Body of pancreas (tissue), 4 donors: ENCODE results near the gene CLASP1. TPM values are rescaled to one million over a fixed set of nuclear protein-coding genes. Genes with fewer than 3 reads are reported as not detected.

Experiments used
- ATAC-seq: fragments of 150-250 bp; one replicate; pipeline ENCODE4 v1.9.1; 2016
- DNase-seq, 4 donors: peaks; one replicate each; pipeline ENCODE4 v3.0.0-alpha.2; 2019
- H3K27ac ChIP-seq, 4 donors: fragments of 200-600 bp; sonication (generic); 1 replicate in 3 of 4; 2 replicates in 1 of 4; pipeline versions ENCODE4 v1.5.1 to v1.6.1; 2016 to 2019; ENCODE audit warnings: mild to moderate bottlenecking in 1 of 4, mixed read lengths in 1 of 4, moderate library complexity in 1 of 4
- H3K27me3 ChIP-seq, 2 donors: fragments of 200-600 bp; sonication (generic); one replicate each; pipeline ENCODE4 v1.6.0; 2016; ENCODE audit warnings: mild to moderate bottlenecking in 1 of 2
- H3K36me3 ChIP-seq, 2 donors: fragments of 200-600 bp; sonication (generic); replicated peaks in 1 of 2; 2 replicates each; pipeline ENCODE4 v1.5.1; 2016; ENCODE audit warnings: low read depth in 2 of 2; ENCODE audit not compliant: insufficient read depth in 1 of 2
- H3K4me1 ChIP-seq: fragments of 200-600 bp; sonication (generic); one replicate; pipeline ENCODE4 v1.6.0; 2016
- H3K4me3 ChIP-seq, 2 donors: fragments of 200-600 bp; sonication (generic); 1 replicate in 1 of 2; 2 replicates in 1 of 2; pipeline ENCODE4 v1.5.1; 2016 to 2019
- H3K9me3 ChIP-seq, 3 donors: fragments of 200-600 bp; sonication (generic); 1 replicate in 2 of 3; 2 replicates in 1 of 3; pipeline ENCODE4 v1.5.1; 2016
- POLR2A ChIP-seq, 3 donors: fragments of 450-650 bp; IDR thresholded peaks; one replicate each; pipeline ENCODE4 v1.6.1; 2016; ENCODE audit warnings: antibody characterized with exemption in 3 of 3, mild to moderate bottlenecking in 2 of 3
- WGBS, 2 donors: methylation state at CpG; one replicate each; pipeline ENCODE4 v1.1.5; 2017; 5-methylcytosine and 5-hydroxymethylcytosine counted together
- intact Hi-C: fragments of 100-400 bp; cut with DNase I; formaldehyde crosslinking; loops from one replicate; pipeline ENCODE4 v1.15.1; 2023
- total RNA-seq, 2 donors: library from RNA; depleted of rRNA; stranded (reverse); fragments of >200 nt; gene quantifications; one replicate each; pipeline ENCODE4 v1.1.0, GENCODE V29; 2016
- TF ChIP-seq, protein P1 (sequence below), 7 experiments: fragments of 450-650 bp in 4 of 7; fragments of 200-600 bp in 3 of 7; sonication (generic) in 3 of 7; IDR thresholded peaks; one replicate each; pipeline ENCODE4 v1.5.1; 2016 to 2019; ENCODE audit warnings: antibody characterized with exemption in 7 of 7

CLASP1 gene
- total RNA-seq, 2 donors from 2014 or later, result 28.5 to 44.2 TPM

DNA sequence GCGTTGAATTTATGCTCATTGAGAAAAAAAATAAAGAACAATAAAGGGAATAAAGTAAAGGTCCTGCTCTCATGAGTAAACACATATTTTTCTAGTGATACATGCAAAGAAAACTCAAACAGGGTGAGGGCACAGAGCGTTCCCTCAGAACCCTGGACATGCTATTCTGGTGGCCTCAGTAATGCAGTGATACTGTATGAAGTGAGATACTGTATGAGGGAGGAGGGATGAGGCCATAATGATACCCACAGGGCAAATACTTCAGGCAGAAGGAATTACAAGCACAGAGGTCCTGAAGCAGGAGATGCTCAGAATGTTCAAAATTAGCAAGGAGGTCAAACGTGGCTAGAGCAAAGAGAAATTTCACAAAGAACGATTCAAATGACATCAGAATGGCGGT lies 147.0 kb downstream of the CLASP1 start:
- intact Hi-C loops, result no loop called here
- no peak overlapping the region for H3K27ac ChIP-seq
- WGBS, 2 donors, result 81% methylated on average over 5 of the region's 5 CpGs
- H3K4me1 ChIP-seq, result no peaks in the 10 kb centered on the region
- H3K9me3 ChIP-seq, result no peaks in the 10 kb centered on the region
- H3K27me3 ChIP-seq, result no peaks in the 10 kb centered on the region
- DNase-seq (no peak), ATAC-seq (no peak)
- H3K4me3 ChIP-seq, result no peak overlapping the region
- peaks cover 3 to 7% of the 10 kb centered on the region in 2 donors for H3K36me3 ChIP-seq
- no peak for TF ChIP-seq POLR2A (IDR thresholded peaks at IDR 0.05)
- TF ChIP-seq, protein P1, sequence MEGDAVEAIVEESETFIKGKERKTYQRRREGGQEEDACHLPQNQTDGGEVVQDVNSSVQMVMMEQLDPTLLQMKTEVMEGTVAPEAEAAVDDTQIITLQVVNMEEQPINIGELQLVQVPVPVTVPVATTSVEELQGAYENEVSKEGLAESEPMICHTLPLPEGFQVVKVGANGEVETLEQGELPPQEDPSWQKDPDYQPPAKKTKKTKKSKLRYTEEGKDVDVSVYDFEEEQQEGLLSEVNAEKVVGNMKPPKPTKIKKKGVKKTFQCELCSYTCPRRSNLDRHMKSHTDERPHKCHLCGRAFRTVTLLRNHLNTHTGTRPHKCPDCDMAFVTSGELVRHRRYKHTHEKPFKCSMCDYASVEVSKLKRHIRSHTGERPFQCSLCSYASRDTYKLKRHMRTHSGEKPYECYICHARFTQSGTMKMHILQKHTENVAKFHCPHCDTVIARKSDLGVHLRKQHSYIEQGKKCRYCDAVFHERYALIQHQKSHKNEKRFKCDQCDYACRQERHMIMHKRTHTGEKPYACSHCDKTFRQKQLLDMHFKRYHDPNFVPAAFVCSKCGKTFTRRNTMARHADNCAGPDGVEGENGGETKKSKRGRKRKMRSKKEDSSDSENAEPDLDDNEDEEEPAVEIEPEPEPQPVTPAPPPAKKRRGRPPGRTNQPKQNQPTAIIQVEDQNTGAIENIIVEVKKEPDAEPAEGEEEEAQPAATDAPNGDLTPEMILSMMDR (IDR thresholded peaks at IDR 0.05), result no peak

DNA sequence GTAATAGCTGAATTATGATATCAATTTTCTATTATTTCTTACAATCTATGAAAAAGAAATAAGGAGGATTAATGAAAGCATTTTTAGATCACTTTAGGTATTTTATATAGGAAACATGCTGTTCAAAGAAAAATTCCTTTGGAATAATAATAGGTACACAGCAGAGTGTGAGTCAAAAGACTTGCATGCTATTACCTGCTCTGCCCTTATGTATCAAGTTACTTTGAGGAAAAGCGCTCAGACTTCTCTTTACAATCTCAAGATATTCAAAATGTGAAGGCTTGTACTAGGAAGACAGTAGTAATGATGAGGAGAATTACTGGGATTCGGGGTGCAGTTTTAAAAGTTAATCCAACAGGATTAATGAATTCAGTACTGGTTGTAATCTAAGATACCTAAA lies 147.7 kb downstream of the CLASP1 start:
- Histone ChIP-seq H3K36me3 (peaks cover 3 to 7% of the 10 kb centered on the region in 2 donors), H3K27me3 (no peaks in the 10 kb centered on the region), H3K4me3 (no peak overlapping the region), H3K4me1 (no peaks in the 10 kb centered on the region), H3K27ac (no peak overlapping the region), H3K9me3 (no peaks in the 10 kb centered on the region)
- DNase-seq (no peak), ATAC-seq (no peak)
- intact Hi-C loops, result no loop called here
- TF ChIP-seq, protein P1 (IDR thresholded peaks at IDR 0.05), result no peak
- TF ChIP-seq POLR2A (IDR thresholded peaks at IDR 0.05), result no peak
- WGBS, 2 donors, result 96 to 98% methylated on average over 2 of the region's 2 CpGs

DNA sequence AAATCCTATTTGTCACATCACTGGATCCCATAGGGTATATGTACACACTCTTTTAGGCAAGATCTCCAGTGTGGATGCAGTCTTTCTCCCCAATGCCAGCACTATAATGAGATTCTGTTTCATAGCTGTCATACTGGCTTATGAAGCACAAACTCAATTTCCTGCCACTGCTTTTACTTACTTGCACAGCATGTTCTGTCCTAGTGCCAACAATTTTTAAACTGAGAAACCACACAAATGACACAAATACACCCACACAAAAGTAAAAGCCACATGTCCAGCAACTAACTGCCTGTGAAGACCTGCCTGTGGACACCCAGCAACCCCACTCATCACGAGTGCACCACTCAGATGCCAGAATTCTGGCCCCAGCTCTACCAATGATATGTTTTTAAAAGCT lies 148.2 kb downstream of the CLASP1 start:
- TF ChIP-seq POLR2A (IDR thresholded peaks at IDR 0.05), result no peak
- TF ChIP-seq, protein P1 (IDR thresholded peaks at IDR 0.05), result no peak
- Histone ChIP-seq H3K4me3 (no peak overlapping the region), H3K36me3 (peaks cover 3 to 7% of the 10 kb centered on the region in 2 donors), H3K9me3 (no peaks in the 10 kb centered on the region), H3K4me1 (no peaks in the 10 kb centered on the region), H3K27me3 (no peaks in the 10 kb centered on the region), H3K27ac (no peak overlapping the region)
- intact Hi-C loops, result no loop called here
- DNase-seq (no peak), ATAC-seq (no peak)
- WGBS, 2 donors, result 86 to 91% methylated on average over 1 of the region's 1 CpG

DNA sequence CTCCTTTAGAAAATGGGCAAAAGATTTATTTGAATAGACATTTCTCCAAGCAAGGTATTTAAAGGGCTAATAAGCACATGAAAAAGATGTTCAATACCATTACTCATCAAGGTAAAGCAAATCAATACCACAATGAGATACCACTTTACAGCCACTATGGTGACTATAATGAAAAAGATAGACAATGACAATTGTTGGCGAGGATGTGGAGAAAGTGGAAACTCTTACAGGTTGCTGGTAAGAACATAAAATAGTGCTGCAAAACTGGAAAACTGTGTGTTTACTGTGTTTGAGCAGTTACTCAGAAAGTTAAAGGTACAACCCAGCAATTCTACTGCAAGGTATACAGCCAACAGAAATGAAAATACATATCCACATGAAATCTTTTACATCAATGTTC lies 150.5 kb downstream of the CLASP1 start:
- intact Hi-C loops, result no loop called here
- 100% methylated on average over 1 of the region's 1 CpG for WGBS, 2 donors
- Histone ChIP-seq H3K9me3 (no peaks in the 10 kb centered on the region), H3K27me3 (no peaks in the 10 kb centered on the region), H3K4me3 (no peak overlapping the region), H3K36me3 (peaks cover 6 to 7% of the 10 kb centered on the region in 2 donors), H3K4me1 (no peaks in the 10 kb centered on the region), H3K27ac (no peak overlapping the region)
- no peak for TF ChIP-seq POLR2A (IDR thresholded peaks at IDR 0.05)
- TF ChIP-seq, protein P1 (IDR thresholded peaks at IDR 0.05), result no peak
- DNase-seq, result no peak
- ATAC-seq, result no peak

DNA sequence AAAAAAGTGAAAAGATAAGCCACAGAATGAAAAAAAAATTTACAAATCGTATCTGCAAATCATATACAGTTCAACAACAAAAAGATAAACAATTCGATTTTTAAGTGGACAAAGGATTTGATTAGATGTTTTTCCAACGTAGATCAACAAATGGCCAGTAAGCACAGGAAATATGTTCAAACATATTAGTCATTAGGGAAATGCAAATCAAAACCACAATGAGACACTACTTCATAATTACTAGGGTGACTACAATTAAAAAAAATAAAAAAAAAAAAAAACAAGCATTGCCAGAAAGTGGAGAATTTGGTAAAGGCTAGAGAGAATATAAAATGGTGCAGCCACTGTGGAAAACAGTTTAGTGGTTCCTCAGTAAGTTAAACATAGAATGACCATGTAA lies 156.9 kb downstream of the CLASP1 start:
- intact Hi-C loops, result no loop called here
- Histone ChIP-seq H3K36me3 (peaks cover 0 to 3% of the 10 kb centered on the region in 2 donors), H3K4me1 (peaks cover 31% of the 10 kb centered on the region), H3K27ac (no peak overlapping the region), H3K9me3 (no peaks in the 10 kb centered on the region), H3K27me3 (no peaks in the 10 kb centered on the region), H3K4me3 (no peak overlapping the region)
- WGBS, 2 donors, result 62 to 63% methylated on average over 3 of the region's 3 CpGs
- TF ChIP-seq POLR2A (IDR thresholded peaks at IDR 0.05), result no peak
- TF ChIP-seq, protein P1 (IDR thresholded peaks at IDR 0.05), result no peak
- ATAC-seq, result no peak
- no peak for DNase-seq
